PC-9 (cell line): ENCODE measurements around the gene TET2.

Experiments
- EZH2 ChIP-seq: fragments of 200-600 bp; sonication (generic); IDR thresholded peaks from 2 replicates; pipeline ENCODE4 v1.8.0; 2017; ENCODE audit warnings: antibody characterized with exemption, low read depth
- TF ChIP-seq, protein P1 (sequence below): fragments of 200-600 bp; sonication (generic); conservative IDR thresholded peaks from 2 replicates; pipeline ENCODE4 v1.6.1; 2017; ENCODE audit warnings: mixed run types, antibody characterized with exemption, mild to moderate bottlenecking, moderate library complexity

- TF ChIP-seq, protein P1, sequence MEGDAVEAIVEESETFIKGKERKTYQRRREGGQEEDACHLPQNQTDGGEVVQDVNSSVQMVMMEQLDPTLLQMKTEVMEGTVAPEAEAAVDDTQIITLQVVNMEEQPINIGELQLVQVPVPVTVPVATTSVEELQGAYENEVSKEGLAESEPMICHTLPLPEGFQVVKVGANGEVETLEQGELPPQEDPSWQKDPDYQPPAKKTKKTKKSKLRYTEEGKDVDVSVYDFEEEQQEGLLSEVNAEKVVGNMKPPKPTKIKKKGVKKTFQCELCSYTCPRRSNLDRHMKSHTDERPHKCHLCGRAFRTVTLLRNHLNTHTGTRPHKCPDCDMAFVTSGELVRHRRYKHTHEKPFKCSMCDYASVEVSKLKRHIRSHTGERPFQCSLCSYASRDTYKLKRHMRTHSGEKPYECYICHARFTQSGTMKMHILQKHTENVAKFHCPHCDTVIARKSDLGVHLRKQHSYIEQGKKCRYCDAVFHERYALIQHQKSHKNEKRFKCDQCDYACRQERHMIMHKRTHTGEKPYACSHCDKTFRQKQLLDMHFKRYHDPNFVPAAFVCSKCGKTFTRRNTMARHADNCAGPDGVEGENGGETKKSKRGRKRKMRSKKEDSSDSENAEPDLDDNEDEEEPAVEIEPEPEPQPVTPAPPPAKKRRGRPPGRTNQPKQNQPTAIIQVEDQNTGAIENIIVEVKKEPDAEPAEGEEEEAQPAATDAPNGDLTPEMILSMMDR, result no peak
- TF ChIP-seq EZH2, result no peak
These were observed 27.4 kb downstream of the TET2 start for GRCh38 chr4:105174098-105174497.
